Nephron progenitor cell (in vitro differentiated cells): ENCODE data around the gene CPLX4.

ENCODE experiments used
- DNase-seq: peaks from one replicate; pipeline ENCODE4 v3.0.0; 2021
- H3K27ac Mint-ChIP-seq: 2 replicates; pipeline ENCODE4 v1.8.0; 2021; ENCODE audit warnings: mild to moderate bottlenecking, moderate library complexity, mixed read lengths
- H3K27me3 Mint-ChIP-seq: 2 replicates; pipeline ENCODE4 v1.8.0; 2021; ENCODE audit warnings: mild to moderate bottlenecking, low read depth, mixed read lengths; ENCODE audit not compliant: poor library complexity
- H3K36me3 Mint-ChIP-seq: 2 replicates; pipeline ENCODE4 v1.8.0; 2021; ENCODE audit warnings: low read depth, mixed read lengths
- H3K4me1 Mint-ChIP-seq: 2 replicates; pipeline ENCODE4 v1.8.0; 2021; ENCODE audit warnings: mixed read lengths
- H3K4me3 Mint-ChIP-seq: 2 replicates; pipeline ENCODE4 v1.8.0; 2021; ENCODE audit warnings: mild to moderate bottlenecking, moderate library complexity, mixed read lengths
- H3K9me3 Mint-ChIP-seq: 2 replicates; pipeline ENCODE4 v1.8.0; 2021; ENCODE audit warnings: mild to moderate bottlenecking, moderate library complexity, mixed read lengths
- TF ChIP-seq, protein P1 (sequence below): fragments of 200-600 bp; sonication (generic); IDR thresholded peaks from 2 replicates; pipeline ENCODE4 v1.5.0; 2021; ENCODE audit warnings: antibody characterized with exemption

The CPLX4 gene

DNA sequence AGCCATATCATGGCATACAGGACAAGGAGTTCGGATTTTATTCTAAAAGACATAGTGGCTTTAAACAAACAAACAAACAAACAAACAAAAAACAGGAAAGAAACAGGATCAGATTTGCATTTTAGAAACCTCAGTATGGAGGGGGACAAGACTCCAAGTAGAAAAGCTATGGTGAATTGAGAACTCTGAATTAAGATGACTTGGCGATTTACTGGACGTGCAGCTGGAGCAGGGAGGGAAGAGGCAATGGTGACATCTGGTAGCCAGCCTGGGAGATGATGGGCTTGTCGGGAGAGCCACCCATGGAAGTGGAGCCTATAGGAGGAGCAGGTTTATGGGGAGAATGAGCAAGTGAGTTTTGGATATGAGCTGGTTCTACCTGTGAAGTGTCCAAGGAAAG is 13.2 kb downstream of the CPLX4 start:
- DNase-seq, result no peak
- no peak overlapping the region for H3K4me3 Mint-ChIP-seq
- H3K27ac Mint-ChIP-seq, result no peak overlapping the region
- H3K9me3 Mint-ChIP-seq, result no peaks in the 10 kb centered on the region
- peaks cover 5% of the 10 kb centered on the region for H3K4me1 Mint-ChIP-seq
- H3K36me3 Mint-ChIP-seq, result no peaks in the 10 kb centered on the region
- H3K27me3 Mint-ChIP-seq, result peaks cover 71% of the 10 kb centered on the region
- TF ChIP-seq, protein P1, sequence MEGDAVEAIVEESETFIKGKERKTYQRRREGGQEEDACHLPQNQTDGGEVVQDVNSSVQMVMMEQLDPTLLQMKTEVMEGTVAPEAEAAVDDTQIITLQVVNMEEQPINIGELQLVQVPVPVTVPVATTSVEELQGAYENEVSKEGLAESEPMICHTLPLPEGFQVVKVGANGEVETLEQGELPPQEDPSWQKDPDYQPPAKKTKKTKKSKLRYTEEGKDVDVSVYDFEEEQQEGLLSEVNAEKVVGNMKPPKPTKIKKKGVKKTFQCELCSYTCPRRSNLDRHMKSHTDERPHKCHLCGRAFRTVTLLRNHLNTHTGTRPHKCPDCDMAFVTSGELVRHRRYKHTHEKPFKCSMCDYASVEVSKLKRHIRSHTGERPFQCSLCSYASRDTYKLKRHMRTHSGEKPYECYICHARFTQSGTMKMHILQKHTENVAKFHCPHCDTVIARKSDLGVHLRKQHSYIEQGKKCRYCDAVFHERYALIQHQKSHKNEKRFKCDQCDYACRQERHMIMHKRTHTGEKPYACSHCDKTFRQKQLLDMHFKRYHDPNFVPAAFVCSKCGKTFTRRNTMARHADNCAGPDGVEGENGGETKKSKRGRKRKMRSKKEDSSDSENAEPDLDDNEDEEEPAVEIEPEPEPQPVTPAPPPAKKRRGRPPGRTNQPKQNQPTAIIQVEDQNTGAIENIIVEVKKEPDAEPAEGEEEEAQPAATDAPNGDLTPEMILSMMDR, result no peak

DNA sequence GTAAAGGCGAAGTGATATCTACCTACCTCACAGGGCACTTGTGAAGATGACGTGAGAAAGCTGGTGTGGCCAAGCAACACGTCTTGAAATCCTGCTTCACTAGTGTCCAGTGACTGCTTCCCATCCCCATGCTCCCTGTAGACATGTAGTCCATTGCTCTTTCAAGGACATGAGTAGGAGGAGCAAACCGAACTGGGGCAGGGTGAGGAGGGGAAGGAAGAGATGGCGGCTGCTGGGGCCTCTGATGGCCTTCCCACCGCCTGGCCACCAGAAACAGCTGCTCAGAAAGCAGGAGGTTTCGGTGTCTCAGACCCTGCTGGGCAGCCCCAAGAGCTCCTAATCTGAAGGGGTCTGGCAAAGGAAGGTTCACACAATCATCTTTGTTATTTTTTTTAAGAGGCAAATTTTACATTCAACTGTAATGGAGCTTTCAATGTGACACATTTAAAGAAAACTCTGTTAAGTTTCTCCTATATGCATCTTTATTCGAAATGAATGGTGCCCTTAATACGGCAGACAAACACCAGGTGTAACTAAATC is 14.7 kb downstream of the CPLX4 start:
- H3K27ac Mint-ChIP-seq, result no peak overlapping the region
- no peaks in the 10 kb centered on the region for H3K9me3 Mint-ChIP-seq
- peaks cover 5% of the 10 kb centered on the region for H3K4me1 Mint-ChIP-seq
- no peaks in the 10 kb centered on the region for H3K36me3 Mint-ChIP-seq
- no peak overlapping the region for H3K4me3 Mint-ChIP-seq
- TF ChIP-seq, protein P1, result no peak
- no peak for DNase-seq
- H3K27me3 Mint-ChIP-seq, result peaks cover 68% of the 10 kb centered on the region

DNA sequence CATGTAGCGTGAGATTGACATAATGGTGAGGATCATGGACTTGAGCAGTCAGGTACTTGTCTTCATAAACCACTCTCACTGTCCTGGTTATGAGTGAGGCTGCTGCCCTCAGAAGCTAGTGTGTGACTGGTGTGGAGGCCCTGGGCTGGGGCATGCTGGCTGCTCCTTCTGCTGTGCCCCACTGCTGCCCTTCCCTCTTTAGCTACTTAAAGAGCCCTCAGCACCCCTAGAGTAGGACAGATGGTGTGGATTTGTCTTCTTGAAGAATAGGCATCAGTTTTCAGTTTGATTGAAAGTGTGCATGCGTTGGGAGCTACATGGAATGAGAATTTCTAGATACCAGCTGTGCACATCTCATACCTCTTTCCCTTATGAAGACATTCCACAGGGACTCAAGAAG is 15.4 kb downstream of the CPLX4 start:
- no peak overlapping the region for H3K27ac Mint-ChIP-seq
- H3K9me3 Mint-ChIP-seq, result no peaks in the 10 kb centered on the region
- no peak for DNase-seq
- no peak overlapping the region for H3K4me3 Mint-ChIP-seq
- H3K27me3 Mint-ChIP-seq, result peaks cover 65% of the 10 kb centered on the region
- H3K36me3 Mint-ChIP-seq, result no peaks in the 10 kb centered on the region
- no peaks in the 10 kb centered on the region for H3K4me1 Mint-ChIP-seq
- TF ChIP-seq, protein P1, result no peak

DNA sequence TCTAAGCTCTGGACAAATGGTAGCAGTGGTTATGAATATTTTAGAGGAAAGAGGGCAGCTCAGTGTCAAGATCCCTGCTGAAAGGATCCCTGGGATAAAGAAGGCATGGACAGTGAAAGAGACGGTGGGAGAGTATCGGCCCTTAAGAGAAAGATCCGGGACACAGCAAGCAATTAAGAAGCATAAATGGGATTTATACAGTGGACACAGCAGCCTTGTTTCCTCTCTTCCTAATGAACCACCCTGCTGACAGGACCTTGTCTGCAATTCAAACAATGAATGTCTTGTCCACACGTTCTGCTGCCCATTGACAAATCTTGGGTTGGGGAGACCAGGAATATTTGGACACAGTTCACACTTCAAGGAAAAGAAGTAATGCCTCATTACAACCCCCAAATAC is 16.5 kb downstream of the CPLX4 start:
- no peak overlapping the region for H3K27ac Mint-ChIP-seq
- TF ChIP-seq, protein P1, result no peak
- DNase-seq, result no peak
- no peaks in the 10 kb centered on the region for H3K36me3 Mint-ChIP-seq
- no peaks in the 10 kb centered on the region for H3K9me3 Mint-ChIP-seq
- H3K4me3 Mint-ChIP-seq, result no peak overlapping the region
- H3K27me3 Mint-ChIP-seq, result peaks cover 65% of the 10 kb centered on the region
- no peaks in the 10 kb centered on the region for H3K4me1 Mint-ChIP-seq

DNA sequence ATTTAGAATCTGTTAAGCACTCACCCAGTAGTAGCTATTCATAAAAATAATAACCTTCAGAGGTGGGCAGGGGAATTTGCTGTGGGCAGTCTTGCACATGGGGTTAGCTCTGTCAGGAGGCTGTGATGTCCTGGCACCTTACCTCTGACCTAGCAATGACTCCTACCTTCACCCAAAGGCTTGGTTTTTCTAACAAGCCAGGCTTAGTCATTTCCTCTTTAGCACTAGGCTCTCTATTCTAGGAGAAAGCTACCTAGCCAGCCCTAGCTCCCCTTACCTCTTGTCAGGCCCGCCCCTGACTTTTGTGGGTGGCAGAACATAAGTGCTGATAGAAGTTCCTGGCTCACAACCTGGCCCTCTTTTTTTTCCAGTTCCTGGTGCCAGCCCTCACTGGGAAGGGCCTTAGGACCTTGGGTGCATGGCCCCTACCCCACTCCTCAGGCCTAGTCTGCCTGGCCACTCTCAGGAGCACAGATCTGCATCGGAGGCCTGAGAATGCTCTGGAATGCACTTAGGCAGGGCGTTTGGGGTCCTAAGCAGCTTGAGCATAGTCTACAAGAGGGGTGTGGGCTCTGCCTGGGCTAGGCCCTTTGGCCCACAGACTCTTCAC is 17.7 kb downstream of the CPLX4 start:
- TF ChIP-seq, protein P1, result no peak
- Mint-ChIP-seq H3K27ac (no peak overlapping the region), H3K4me3 (no peak overlapping the region), H3K27me3 (peaks cover 57% of the 10 kb centered on the region), H3K9me3 (no peaks in the 10 kb centered on the region), H3K36me3 (no peaks in the 10 kb centered on the region), H3K4me1 (no peaks in the 10 kb centered on the region)
- no peak for DNase-seq

DNA sequence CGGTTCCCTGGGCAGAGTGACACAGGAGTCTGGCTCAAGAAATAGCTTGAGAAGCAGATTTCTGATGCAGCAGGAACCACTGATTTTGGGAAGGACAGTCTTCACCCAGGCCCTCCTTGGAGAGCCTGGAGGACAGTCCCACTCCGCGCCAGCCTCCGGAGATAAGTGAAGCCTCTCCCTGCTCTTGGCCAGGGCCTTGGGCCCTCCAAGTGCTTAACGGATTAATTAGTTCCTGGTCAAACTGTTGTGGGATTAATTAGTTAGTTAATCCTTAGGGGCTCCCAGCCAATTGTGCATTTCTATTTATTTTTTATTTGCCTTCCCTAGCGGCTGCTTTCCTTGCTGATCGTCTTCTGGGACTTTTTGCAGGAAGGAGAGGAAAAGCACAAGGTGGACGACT is 19.6 kb downstream of the CPLX4 start:
- H3K4me3 Mint-ChIP-seq, result no peak overlapping the region

More for the DNA sequence above, 19.6 kb downstream of the CPLX4 start:
- H3K36me3 Mint-ChIP-seq, result no peaks in the 10 kb centered on the region
- DNase-seq, result no peak
- H3K27ac Mint-ChIP-seq, result no peak overlapping the region
- TF ChIP-seq, protein P1, result no peak
- H3K4me1 Mint-ChIP-seq, result no peaks in the 10 kb centered on the region
- peaks cover 57% of the 10 kb centered on the region for H3K27me3 Mint-ChIP-seq
- no peaks in the 10 kb centered on the region for H3K9me3 Mint-ChIP-seq
